HepG2 (cell line): ENCODE measurements around the gene BRAF. TPM values are rescaled to one million over a fixed set of nuclear protein-coding genes. Genes with fewer than 3 reads are reported as not detected.

Source experiments
- ADNP ChIP-seq: sonication (generic); formaldehyde crosslinking; IDR thresholded peaks from 2 replicates; pipeline ENCODE4 v1.4.0; 2020; ENCODE audit warnings: missing genetic modification reagents
- AGO1 ChIP-seq: fragments of 200-400 bp; formaldehyde crosslinking; IDR thresholded peaks from 2 replicates; pipeline ENCODE4 v1.6.1; 2017; ENCODE audit warnings: mild to moderate bottlenecking, low read depth, low read length, moderate library complexity; ENCODE audit not compliant: poor library complexity, severe bottlenecking
- AHDC1 ChIP-seq: sonication (generic); formaldehyde crosslinking; IDR thresholded peaks from 2 replicates; pipeline ENCODE4 v1.5.1; 2020; ENCODE audit warnings: mild to moderate bottlenecking, missing genetic modification reagents, borderline replicate concordance
- CREB1 ChIP-seq, 2 experiments: fragments of 450-650 bp in 1 of 2; IDR thresholded peaks; 2 replicates each; pipeline ENCODE4 v1.6.1; 2016 to 2017; ENCODE audit warnings: control low read depth in 1 of 2, mild to moderate bottlenecking in 1 of 2, missing compliant biosample characterization in 1 of 2, missing genetic modification characterization in 1 of 2
- IKZF5 ChIP-seq: IDR thresholded peaks from 2 replicates; pipeline ENCODE4 v1.6.1; 2018; ENCODE audit warnings: missing genetic modification reagents, mild to moderate bottlenecking, missing compliant biosample characterization
- IRF1 ChIP-seq: sonication (generic); formaldehyde crosslinking; IDR thresholded peaks from 2 replicates; pipeline ENCODE4 v1.4.0; 2020; ENCODE audit warnings: low read depth, mild to moderate bottlenecking, missing genetic modification reagents
- NR3C1 ChIP-seq: sonication (generic); formaldehyde crosslinking; IDR thresholded peaks from 2 replicates; pipeline ENCODE4 v1.4.0; 2020; ENCODE audit warnings: missing genetic modification reagents
- PAF1 ChIP-seq: IDR thresholded peaks from 2 replicates; pipeline ENCODE4 v1.6.1; 2016; ENCODE audit warnings: missing genetic modification reagents, missing compliant biosample characterization
- PCBP1 ChIP-seq: fragments of 200-400 bp; formaldehyde crosslinking; IDR thresholded peaks from 2 replicates; pipeline ENCODE4 v1.6.1; 2017; ENCODE audit warnings: mild to moderate bottlenecking, low read depth, low read length, borderline replicate concordance
- RBM39 ChIP-seq: fragments of 200-400 bp; formaldehyde crosslinking; IDR thresholded peaks from one replicate; pipeline ENCODE4 v1.6.1; 2018; ENCODE audit warnings: antibody characterized with exemption, mild to moderate bottlenecking, low read depth, low read length; ENCODE audit not compliant: poor library complexity, severe bottlenecking
- REPIN1 ChIP-seq: sonication (generic); formaldehyde crosslinking; IDR thresholded peaks from 2 replicates; pipeline ENCODE4 v1.8.0; 2022; ENCODE audit warnings: missing genetic modification reagents, low read depth, mild to moderate bottlenecking, borderline replicate concordance
- TARDBP ChIP-seq: sonication (generic); formaldehyde crosslinking; IDR thresholded peaks from 2 replicates; pipeline ENCODE4 v1.8.0; 2022; ENCODE audit warnings: mild to moderate bottlenecking, missing genetic modification reagents
- ZBTB7B ChIP-seq: sonication (generic); formaldehyde crosslinking; IDR thresholded peaks from 2 replicates; pipeline ENCODE4 v1.4.0; 2020; ENCODE audit warnings: missing genetic modification reagents
- ZNF143 ChIP-seq: sonication (generic); formaldehyde crosslinking; IDR thresholded peaks from 2 replicates; pipeline ENCODE4 v1.4.0; 2020; ENCODE audit warnings: missing genetic modification reagents
- ZNF3 ChIP-seq: IDR thresholded peaks from 2 replicates; pipeline ENCODE4 v1.7.0; 2017; ENCODE audit warnings: inconsistent platforms
- ZNF326 ChIP-seq: sonication (generic); formaldehyde crosslinking; IDR thresholded peaks from 2 replicates; pipeline ENCODE4 v1.4.0; 2020; ENCODE audit warnings: missing genetic modification reagents, borderline replicate concordance
- ZNF775 ChIP-seq: sonication (generic); formaldehyde crosslinking; IDR thresholded peaks from 2 replicates; pipeline ENCODE4 v1.4.0; 2020; ENCODE audit warnings: missing genetic modification reagents, mild to moderate bottlenecking, moderate library complexity, borderline replicate concordance
- ZNF879 ChIP-seq: sonication (generic); formaldehyde crosslinking; IDR thresholded peaks from 2 replicates; pipeline ENCODE4 v1.8.1; 2023; ENCODE audit warnings: missing genetic modification reagents
- ZSCAN21 ChIP-seq: sonication (generic); formaldehyde crosslinking; IDR thresholded peaks from 2 replicates; pipeline ENCODE4 v1.8.0; 2022; ENCODE audit warnings: mild to moderate bottlenecking, missing genetic modification reagents, moderate library complexity, borderline replicate concordance
- polyA plus RNA-seq, 8 experiments: library from polyadenylated mRNA; depleted of rRNA in 3 of 8; stranded (reverse) in 7 of 8; unstranded in 1 of 8; fragments of >200 nt; fragmentation: Illumina TruSeq in 4 of 8; extraction: Trizol in 4 of 8; gene quantifications; 2 replicates each; pipeline versions ENCODE4 v1.2.1 to v1.2.3, GENCODE V29; 2011 to 2016; ENCODE audit warnings: low read depth in 4 of 8, missing spikeins in 1 of 8, mixed read lengths in 1 of 8; ENCODE audit not compliant: insufficient read depth in 1 of 8
- total RNA-seq, 5 experiments: library from RNA; depleted of rRNA; stranded (reverse); fragments of >200 nt; fragmentation: Illumina TruSeq; extraction: Trizol; gene quantifications; 2 replicates each; pipeline ENCODE4 v1.2.3, GENCODE V29; 2016; ENCODE audit warnings: low read depth in 1 of 5

The BRAF gene
- total and polyA plus RNA-seq, 2 of the 13 experiments (the other 11 are each of a cell fraction or from before 2014, with no cell fraction given) = 12.5 to 13.4 TPM

DNA sequence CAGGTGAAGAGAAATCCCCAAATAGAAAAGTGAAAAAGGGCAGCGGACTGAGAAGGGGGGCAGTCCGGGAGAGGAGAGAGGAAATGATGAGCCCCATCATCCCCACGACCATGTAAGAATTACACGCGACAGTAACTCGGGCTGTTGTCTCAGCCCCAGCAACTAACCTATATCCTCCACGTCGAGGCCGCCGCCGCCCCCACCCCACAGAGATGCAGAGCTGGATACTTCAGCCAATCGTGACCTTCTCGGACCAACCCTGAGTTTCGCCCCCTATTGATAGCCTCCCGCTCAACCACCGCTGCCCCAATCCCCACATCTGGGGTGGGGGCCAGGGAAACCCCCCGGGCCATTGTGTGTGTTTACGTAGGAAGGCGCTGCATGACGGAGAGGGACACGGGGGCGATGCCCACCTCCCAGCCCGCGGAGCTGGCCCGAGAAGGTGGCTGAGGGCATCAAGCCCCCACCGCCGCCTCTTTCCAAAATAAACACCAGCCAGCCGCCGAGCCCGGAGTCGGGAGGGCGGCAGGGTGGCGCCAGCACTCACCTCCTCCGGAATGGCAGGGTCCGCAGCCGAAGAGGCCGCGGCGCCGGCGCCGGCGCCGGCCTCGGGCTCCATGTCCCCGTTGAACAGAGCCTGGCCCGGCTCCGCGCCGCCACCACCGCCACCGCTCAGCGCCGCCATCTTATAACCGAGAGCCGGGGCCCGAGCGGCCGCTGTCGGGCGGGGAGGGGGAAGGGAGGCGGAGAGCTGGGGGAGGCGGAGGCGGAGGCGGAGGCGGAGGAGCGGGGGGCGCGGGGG, 509 bp downstream of the BRAF start (continued):
- TF ChIP-seq IKZF5 = peak; percentile 31; the same call in 1 of the 2 replicates
- TF ChIP-seq ZNF326 (CRISPR knock-in tag) = no peak
- TF ChIP-seq PAF1 (CRISPR knock-in tag) = no peak
- TF ChIP-seq IRF1 (CRISPR knock-in tag) = no peak
- no peak for TF ChIP-seq ZNF775 (CRISPR knock-in tag)
- peak; percentile 56; the same call in 1 of the 2 replicates for TF ChIP-seq CREB1 (IDR thresholded peaks at IDR 0.05)
- TF ChIP-seq CREB1 (CRISPR knock-in tag; IDR thresholded peaks at IDR 0.05) = peak; percentile 74
- TF ChIP-seq RBM39 = peak; percentile 65
- peak; percentile 52; the same call in 1 of the 2 replicates for TF ChIP-seq ZSCAN21 (CRISPR knock-in tag)
- TF ChIP-seq AGO1 = peak; percentile 48
- TF ChIP-seq ADNP (CRISPR knock-in tag) = no peak
- TF ChIP-seq REPIN1 (CRISPR knock-in tag) = no peak
- peak; percentile 59; the same call in 1 of the 2 replicates for TF ChIP-seq TARDBP
- no peak for TF ChIP-seq ZNF3 (CRISPR knock-in tag)
- TF ChIP-seq ZNF143 (CRISPR knock-in tag) = no peak
- TF ChIP-seq NR3C1 (CRISPR knock-in tag) = no peak
- TF ChIP-seq PCBP1 = no peak
- no peak for TF ChIP-seq ZNF879 (CRISPR knock-in tag)
- peak; percentile 9; the same call in 1 of the 2 replicates for TF ChIP-seq AHDC1 (CRISPR knock-in tag)
- peak; percentile 72 for TF ChIP-seq ZBTB7B (CRISPR knock-in tag)
